Activated effector memory CD4-positive, alpha-beta T cell treated with Interleukin-2 at 50 U/mL for 16 hours (primary cell): Measurements from ENCODE around the gene OR10G6.
"Not testable (repeated sequence)": the region's sequence is repeated elsewhere in the genome, so short reads cannot be mapped to it uniquely, and the experiment has no call there.

Experiments
- DNase-seq: peaks from one replicate; pipeline ENCODE4 v3.0.0-alpha.2; 2020

Gene OR10G6, protein sequence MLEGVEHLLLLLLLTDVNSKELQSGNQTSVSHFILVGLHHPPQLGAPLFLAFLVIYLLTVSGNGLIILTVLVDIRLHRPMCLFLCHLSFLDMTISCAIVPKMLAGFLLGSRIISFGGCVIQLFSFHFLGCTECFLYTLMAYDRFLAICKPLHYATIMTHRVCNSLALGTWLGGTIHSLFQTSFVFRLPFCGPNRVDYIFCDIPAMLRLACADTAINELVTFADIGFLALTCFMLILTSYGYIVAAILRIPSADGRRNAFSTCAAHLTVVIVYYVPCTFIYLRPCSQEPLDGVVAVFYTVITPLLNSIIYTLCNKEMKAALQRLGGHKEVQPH

DNA sequence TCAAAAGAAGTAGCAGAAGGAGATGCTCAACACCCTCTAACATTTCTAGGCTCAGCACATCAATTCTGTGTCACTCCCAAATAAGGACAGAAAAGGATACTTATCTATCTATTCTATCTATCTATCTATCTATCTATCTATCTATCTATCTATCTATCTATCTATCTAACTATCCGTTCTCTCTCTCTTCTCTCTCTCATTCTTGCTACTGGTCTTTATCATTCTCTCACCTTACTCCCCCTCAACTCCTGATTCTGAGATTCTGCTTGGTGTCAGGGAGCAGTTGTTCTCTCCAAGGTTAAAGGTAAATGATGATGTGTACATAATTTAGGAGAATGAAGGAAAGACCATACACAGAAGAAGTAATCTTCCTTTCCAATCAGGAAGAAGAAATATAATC lies at the start of gene OR10G6:
OR10G6 (minus strand) TSS at position 43 of the 400 bp plus-strand sequence; CDS start at position 43, 0 bp downstream.
- no peak for DNase-seq

DNA sequence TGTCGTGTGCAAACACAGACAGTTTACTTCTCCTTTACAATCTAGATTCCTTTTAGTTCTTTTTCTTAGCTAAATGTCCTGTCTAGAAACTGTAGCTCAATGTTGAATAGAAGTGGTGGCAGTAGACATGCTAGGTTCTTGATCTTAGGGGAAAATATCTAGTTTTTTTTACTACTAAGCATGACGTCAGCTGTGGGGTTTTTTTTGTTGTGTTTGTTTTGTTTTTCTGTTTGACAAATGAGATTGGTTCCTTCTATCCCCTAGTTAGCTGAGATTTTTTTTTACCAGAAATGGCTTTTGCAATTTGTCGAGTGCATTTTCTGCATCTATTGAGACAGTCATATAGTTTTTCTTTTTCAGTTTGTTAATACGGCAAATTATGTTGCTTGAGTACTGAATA lies 48.5 kb upstream of the OR10G6 start:
- no peak for DNase-seq

DNA sequence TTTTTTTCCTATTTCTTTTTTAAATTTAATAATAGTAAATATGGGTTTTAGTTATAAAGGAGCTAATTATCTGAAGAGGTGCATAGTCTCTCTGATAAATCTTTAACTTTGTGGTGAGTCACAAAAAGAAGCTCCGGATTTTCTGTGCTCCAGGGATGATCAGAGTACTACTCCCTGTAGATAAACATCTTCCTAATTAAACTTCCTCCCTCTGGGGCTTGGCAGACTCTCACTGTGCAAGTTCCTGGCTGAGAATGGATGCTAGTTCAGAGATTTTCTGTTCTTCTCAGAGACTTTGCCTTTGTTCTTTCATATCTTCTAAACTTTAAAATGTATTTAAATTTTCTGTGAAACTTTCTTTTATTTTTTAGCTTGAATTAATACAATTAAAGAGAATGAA lies 46.3 kb upstream of the OR10G6 start, which contains the start of gene OR10G7:
OR10G7 (minus strand) TSS at position 72 of the 400 bp plus-strand sequence. CDS start 2,324 bp downstream, outside the sequence.
- no peak for DNase-seq

DNA sequence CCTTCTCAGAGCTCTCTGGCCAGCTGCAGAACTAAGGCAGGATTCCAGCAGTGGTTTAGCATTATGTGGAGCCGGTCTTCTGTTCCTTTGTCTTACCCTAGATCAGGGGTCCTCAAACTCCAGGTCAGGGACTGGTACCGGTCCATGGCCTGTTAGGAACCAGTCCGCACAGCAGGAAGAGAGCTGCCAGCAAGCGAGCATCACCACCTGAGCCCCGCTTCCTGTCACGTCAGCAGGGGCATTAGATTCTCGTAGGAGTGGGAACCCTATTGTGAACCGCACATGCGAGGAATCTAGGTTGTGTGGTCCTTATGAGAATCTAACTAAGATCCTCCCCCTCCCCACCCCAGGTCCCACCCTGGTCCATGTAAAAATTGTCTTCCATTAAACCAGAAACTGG lies 44.6 kb upstream of the OR10G6 start:
- DNase-seq = no peak

DNA sequence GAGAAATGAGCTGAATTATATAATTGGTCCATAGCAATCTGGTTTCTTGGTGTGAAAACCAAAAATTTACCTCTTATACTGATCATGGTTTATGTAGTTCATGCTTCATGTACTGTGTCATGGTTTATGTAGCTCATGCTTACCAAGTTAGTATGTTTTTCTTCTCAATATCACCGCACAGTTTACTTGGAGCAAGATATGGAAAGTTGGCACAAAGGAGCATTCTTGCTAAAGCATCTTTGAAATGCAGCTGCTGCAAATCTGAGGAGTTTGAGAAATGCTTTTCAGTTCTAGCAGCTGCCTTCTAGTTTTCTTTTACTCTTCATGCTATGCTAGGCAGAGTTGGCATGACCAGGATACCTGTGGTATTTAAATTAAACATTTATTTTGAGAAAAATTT lies 41.7 kb upstream of the OR10G6 start:
- DNase-seq = no peak

DNA sequence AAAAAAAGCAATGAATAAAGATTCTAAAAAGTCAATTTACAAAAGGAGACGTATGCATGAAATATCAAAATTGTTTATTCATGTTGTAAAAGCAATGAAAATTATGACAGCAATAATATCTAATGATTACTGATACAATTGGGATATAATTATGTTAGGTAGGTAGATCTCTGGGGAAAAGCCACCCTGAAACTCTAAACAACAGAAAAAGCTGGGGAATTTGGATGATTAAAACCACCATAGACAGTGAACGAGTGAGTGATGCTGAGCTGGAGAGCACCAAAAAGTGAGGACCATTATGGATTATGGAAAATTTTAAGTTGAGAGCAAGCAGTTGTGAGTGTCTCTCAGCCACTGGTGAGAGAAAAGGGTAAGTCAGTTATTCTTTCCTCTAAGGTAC lies 31.5 kb upstream of the OR10G6 start, which contains the start of gene OR10G8:
OR10G8 (plus strand) TSS at position 301 of the 400 bp plus-strand sequence. CDS start 2,825 bp downstream, outside the sequence.
- no peak for DNase-seq

DNA sequence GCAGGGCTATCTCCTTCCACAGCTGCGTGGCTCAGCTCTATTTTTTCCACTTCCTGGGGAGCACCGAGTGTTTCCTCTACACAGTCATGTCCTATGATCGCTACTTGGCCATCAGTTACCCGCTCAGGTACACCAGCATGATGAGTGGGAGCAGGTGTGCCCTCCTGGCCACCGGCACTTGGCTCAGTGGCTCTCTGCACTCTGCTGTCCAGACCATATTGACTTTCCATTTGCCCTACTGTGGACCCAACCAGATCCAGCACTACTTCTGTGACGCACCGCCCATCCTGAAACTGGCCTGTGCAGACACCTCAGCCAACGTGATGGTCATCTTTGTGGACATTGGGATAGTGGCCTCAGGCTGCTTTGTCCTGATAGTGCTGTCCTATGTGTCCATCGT lies 20.9 kb upstream of the OR10G6 start:
- not testable (repeated sequence) for DNase-seq

DNA sequence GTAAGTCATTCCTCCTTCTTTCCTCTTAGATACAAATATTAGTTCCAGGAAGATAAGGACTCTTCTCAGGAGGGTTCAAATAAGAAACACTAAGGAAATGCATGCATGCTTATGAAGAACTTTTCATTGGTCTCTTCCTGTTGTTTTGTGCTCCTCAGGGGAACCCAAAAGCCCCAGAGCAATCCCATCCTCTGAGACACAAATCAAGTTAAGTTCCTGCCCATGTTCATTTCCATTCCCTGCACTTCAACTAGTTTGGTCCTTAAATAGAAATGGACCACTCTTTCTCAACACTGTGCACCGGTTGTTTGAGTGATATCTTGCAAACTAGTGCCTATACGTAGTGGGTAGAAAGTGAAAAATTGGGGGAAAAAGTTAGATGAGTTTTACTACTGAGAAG lies 17.7 kb upstream of the OR10G6 start, which contains the start of gene OR10G4:
OR10G4 (plus strand) TSS at position 301 of the 400 bp plus-strand sequence. CDS start 2,578 bp downstream, outside the sequence.
- DNase-seq = no peak

DNA sequence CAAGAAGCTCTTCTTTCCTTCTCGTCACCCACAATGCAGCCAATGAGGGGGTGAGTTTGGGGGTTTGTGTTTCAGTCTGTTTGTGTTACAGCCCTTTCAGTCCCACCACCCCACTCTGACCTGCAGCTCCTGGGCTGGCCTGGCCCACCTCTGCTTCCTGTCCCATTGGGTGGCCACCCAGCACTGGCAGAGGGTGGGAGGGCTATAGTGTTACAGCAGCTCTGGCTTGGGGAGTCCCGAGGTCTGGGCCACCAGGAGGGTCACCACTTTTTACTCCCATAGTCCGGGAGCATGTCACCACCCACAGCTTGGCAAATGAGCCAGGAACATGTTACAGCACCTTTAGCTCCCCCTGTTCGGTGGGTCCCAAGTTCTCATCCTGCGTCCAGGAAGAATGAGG lies 15.7 kb downstream of the OR10G6 start:
- no peak for DNase-seq

DNA sequence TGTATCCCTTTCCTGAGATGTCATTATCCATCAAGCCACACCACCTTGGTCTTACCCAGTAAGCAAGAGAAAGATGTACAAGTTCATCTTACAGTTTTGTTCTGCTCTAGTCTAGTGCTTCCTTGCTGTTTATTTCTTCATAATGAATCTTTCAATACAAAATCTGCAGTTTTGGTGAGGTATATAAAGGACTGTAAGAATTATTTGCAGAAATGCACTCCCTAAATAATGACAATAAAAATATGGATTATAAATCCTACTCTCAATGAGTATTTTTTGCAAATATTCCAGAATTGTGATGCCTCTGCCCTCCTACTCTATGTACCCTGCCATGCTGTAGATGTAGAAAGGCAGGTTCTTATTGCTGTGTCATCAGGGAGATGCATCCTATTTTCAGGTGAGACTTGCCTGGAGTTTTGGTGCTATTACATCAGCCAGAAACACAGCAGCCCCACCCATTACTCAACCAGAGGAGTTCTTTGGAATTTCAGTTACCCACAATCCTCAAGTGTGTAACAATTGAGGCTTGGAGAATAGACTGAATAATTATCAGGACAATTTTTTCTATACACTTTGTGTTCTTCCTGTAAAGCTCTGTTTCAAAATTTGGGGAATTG lies 17.1 kb downstream of the OR10G6 start, which contains the start of gene OR10S1:
OR10S1 (minus strand) TSS at position 51 of the 617 bp plus-strand sequence. CDS start 117 bp downstream, outside the sequence.
- DNase-seq = no peak

DNA sequence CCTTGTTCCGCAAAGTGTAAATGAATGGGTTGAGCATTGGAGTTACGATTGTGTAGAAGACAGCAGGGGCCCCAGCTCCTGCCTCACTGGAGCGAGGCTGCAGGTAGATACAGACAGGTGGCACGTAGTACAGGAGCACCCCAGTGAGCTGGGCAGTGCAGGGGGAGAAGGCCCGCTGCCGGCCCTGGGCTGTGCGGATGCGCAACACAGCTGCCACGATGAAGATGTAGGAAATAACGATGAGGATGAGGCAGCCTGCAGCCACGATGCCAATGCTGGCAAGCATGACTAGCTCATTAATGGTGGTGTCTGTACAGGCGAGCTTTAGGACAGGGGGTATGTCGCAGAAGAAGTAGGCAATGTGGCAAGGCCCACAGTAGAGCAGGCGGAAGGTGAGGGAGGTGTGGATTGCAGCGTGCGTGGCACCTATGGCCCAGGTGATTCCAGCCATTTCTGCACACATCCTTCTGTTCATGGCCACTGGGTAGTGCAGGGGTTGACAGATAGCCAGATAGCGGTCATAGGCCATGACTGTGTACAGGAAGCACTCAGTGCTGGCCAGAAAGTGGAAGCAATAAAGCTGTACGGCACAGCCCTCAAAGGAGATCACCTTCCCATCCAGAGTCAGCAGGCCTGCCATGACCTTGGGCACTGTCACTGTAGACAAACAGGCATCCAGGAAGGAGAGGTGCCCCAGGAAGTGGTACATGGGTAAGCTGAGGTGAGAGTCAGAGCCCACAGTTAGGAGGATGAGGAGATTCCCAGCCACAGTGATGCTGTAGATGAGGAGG lies 18.0 kb downstream of the OR10G6 start:
- no peak for DNase-seq

DNA sequence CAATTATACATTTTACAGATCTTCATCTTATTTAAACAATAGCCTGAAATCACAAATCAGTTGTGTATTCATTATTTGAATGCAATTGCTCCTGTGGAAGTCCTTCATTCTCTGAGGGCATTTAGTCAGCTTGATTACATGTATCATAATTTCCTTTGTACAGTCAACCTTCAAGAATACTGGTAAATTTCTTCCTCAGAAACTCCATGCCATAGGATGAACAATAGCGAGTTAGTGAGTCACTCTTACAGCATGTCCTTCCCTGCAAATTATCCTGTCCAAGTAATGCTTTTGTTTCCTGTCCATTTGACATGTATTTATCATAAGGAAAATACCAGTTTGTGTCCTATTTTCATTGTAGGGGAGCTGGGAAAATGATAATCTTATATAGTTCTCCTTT lies 21.1 kb downstream of the OR10G6 start:
- DNase-seq = no peak

DNA sequence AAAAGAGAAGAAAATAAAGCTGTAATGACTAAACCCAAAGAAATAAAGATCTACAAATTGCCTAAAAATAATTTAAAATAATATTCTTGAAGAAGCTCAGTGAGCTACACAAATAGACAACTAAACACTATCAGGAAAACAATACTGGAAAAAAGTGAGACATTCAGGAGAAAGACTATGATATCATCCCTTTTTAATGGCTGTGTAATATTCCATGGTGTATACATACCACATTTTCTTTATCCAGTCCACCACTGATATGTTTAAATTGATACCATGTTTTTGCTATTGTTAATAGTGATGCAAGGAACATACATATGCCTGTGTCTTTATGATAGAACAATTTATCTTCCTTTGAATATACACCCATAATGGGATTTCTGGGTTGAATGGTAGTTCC lies 38.2 kb downstream of the OR10G6 start:
- no peak for DNase-seq

DNA sequence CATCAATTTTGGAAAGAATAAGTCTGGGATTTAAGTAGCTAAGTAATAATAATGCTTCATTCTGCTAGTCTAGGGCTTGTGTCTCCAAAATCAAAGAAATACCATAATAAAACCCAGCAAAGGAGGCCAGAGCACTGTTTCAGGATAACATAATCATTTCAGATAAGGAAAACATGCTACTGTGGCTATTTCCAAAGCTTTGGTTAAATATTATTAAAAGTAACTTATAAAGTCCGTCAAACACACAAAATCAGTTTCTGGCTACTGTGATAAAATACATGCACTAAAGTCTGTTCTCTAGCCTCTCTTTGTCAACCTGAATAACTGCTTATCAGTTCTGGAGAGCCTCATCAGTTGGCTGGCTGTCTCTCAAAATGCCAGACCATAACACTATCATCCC lies 49.8 kb downstream of the OR10G6 start:
- no peak for DNase-seq
